ENCODE data around the gene CADM3. TPM values are rescaled to one million over a fixed set of nuclear protein-coding genes. Genes with fewer than 3 reads are reported as not detected.

CADM3 gene
- total and polyA plus RNA-seq, 2 of the 8 experiments (the other 6 are each of a cell fraction or from before 2014, with no cell fraction given), result 8.3 to 8.5 TPM

- H4K8ac ChIP-seq (ENCODE audit: extremely low read depth, insufficient read depth, low read length), result no peak overlapping the region
- H3K23me2 ChIP-seq (ENCODE audit: low read depth, low read length), result peaks cover 2% of the 10 kb centered on the region; the same call in 1 of the 2 replicates
- no peak overlapping the region for H4K5ac ChIP-seq (ENCODE audit: insufficient read length, low read depth, low read length)
- H3K79me2 ChIP-seq (ENCODE audit: control insufficient read depth in 1 of 2, insufficient read depth in 2 of 2, low read length in 2 of 2), result no peaks in the 10 kb centered on the region
- no peak overlapping the region for H3K14ac ChIP-seq (ENCODE audit: insufficient read length)
- H4K20me1 ChIP-seq (replicated peaks in 1 of 2; ENCODE audit: control insufficient read depth in 1 of 2, insufficient read depth in 2 of 2, low read length in 2 of 2), result no peaks in the 10 kb centered on the region
- H2BK15ac ChIP-seq (ENCODE audit: low read length), result no peak overlapping the region
- no peak overlapping the region for H3K23ac ChIP-seq (ENCODE audit: insufficient read length)
- no peak overlapping the region for H2BK5ac ChIP-seq (ENCODE audit: low read depth, low read length)
- no peak overlapping the region for H3K4me3 ChIP-seq (ENCODE audit: extremely low read depth in 1 of 4, insufficient read depth in 2 of 4, low read depth in 3 of 4, low read length in 4 of 4)
- H2AK5ac ChIP-seq (ENCODE audit: low read depth, low read length), result no peak overlapping the region
- no peaks in the 10 kb centered on the region for H3K79me1 ChIP-seq (ENCODE audit: low read depth, low read length)
- FAIRE-seq (no peak), DNase-seq (ENCODE audit: low read depth in 1 of 2, low spot score in 2 of 2) (no peak)
- CTCF ChIA-PET (ENCODE audit: partially characterized antibody), result interaction anchor here (0.7 to 30.1 kb wide), 3 partner anchors 9 to 54 kb away, joined by 3 to 660 read pairs (median 6); partner anchors contain the start of gene ACKR1
- 94% methylated on average over 3 of the region's 3 CpGs; no CpG with 5 or more reads in 1 of the 2 experiments for WGBS, 2 experiments (ENCODE audit: extremely low coverage in 1 of 2, insufficient coverage in 1 of 2, insufficient read length in 1 of 2, insufficient replicate concordance in 2 of 2, low coverage in 1 of 2, low lambda C conversion rate in 2 of 2, missing lambda C conversion rate in 1 of 2)
- no peak overlapping the region for H3K56ac ChIP-seq (replicated peaks; ENCODE audit: insufficient read length, low read depth, low read length)
- no peaks in the 10 kb centered on the region for H3K9me3 ChIP-seq (ENCODE audit: insufficient read depth in 2 of 2, low read depth in 1 of 2, low read length in 1 of 2)
- H4K91ac ChIP-seq (replicated peaks; ENCODE audit: insufficient read length, low read length), result no peak overlapping the region
- H3K9ac ChIP-seq (replicated peaks in 1 of 4; ENCODE audit: extremely low read depth in 1 of 4, low read depth in 3 of 4, low read length in 3 of 4), result no peak overlapping the region
- H3K27ac ChIP-seq (ENCODE audit: low read depth, low read length), result no peak overlapping the region
- no peak overlapping the region for H3K18ac ChIP-seq (ENCODE audit: extremely low read depth, low read length)
- no peak overlapping the region for H3K4ac ChIP-seq (replicated peaks; ENCODE audit: insufficient read length, low read depth, low read length)
- no peaks in the 10 kb centered on the region for H3K4me1 ChIP-seq (replicated peaks in 1 of 4; ENCODE audit: control insufficient read depth in 3 of 4, insufficient read depth in 4 of 4, low read length in 3 of 4)
- no peak overlapping the region for H2BK120ac ChIP-seq (replicated peaks; ENCODE audit: low read depth, low read length)
- no peak overlapping the region for H2BK12ac ChIP-seq (ENCODE audit: low read depth, low read length)
- H3K36me3 ChIP-seq (ENCODE audit: control insufficient read depth in 2 of 4, insufficient read depth in 4 of 4, low read length in 3 of 4), result no peaks in the 10 kb centered on the region
- POLR2A ChIA-PET (ENCODE audit: partially characterized antibody), result no interaction called here
- H3K4me2 ChIP-seq (ENCODE audit: insufficient read depth in 1 of 2, low read depth in 2 of 2, low read length in 2 of 2), result no peak overlapping the region
- H3K27me3 ChIP-seq (replicated peaks in 1 of 4; ENCODE audit: control insufficient read depth in 3 of 4, extremely low read depth in 1 of 4, insufficient read depth in 3 of 4, low read length in 3 of 4), result no peaks in the 10 kb centered on the region
- no peak overlapping the region for H2BK20ac ChIP-seq (ENCODE audit: low read length)
- no peak overlapping the region for H2AFZ ChIP-seq (ENCODE audit: low read length)
- TF ChIP-seq KDM4A (IDR thresholded peaks at IDR 0.05; ENCODE audit: low read depth, low read length, severe bottlenecking), result no peak
- TF ChIP-seq SIX5 (IDR thresholded peaks at IDR 0.05; ENCODE audit: low read depth, low read length), result no peak
- TF ChIP-seq TCF12 (IDR thresholded peaks at IDR 0.05; ENCODE audit: low read depth, low read length), result no peak
- TF ChIP-seq HDAC6 (IDR thresholded peaks at IDR 0.05; ENCODE audit: low read depth, low read length), result no peak
- TF ChIP-seq PHF8 (conservative IDR thresholded peaks at IDR 0.05; ENCODE audit: low read depth, low read length), result no peak
- no peak for TF ChIP-seq SRF (IDR thresholded peaks at IDR 0.05; ENCODE audit: low read depth, low read length)
- no peak for TF ChIP-seq ATF2 (IDR thresholded peaks at IDR 0.05; ENCODE audit: low read length)
- no peak for TF ChIP-seq RXRA (IDR thresholded peaks at IDR 0.05; ENCODE audit: insufficient read depth, low read depth, low read length)
- no peak for TF ChIP-seq BACH1 (IDR thresholded peaks at IDR 0.05; ENCODE audit: low read length)
- no peak for TF ChIP-seq RAD21 (IDR thresholded peaks at IDR 0.05 in 1 of 2, conservative IDR thresholded peaks at IDR 0.05 in 1 of 2; ENCODE audit: low read depth in 2 of 2, low read length in 2 of 2)
- no peak for TF ChIP-seq SUZ12 (IDR thresholded peaks at IDR 0.05; ENCODE audit: low read length)
- TF ChIP-seq TEAD4 (IDR thresholded peaks at IDR 0.05; ENCODE audit: low read depth, low read length), result no peak
- no peak for TF ChIP-seq TAF1 (IDR thresholded peaks at IDR 0.05; ENCODE audit: low read depth, low read length)
These were observed 19.4 kb upstream of the CADM3 start for GRCh38 chr1:159152031-159152430.

Measured in H1 (cell line).